ENCODE results near the gene SLC2A8. TPM values are rescaled to one million over a fixed set of nuclear protein-coding genes. Genes with fewer than 3 reads are reported as not detected.

The SLC2A8 gene
- total RNA-seq, 4 donors from 2014 or later: 25.4 to 38.2 (median 29.9) TPM

- Histone ChIP-seq H3K36me3 (no peaks in the 10 kb centered on the region), H3K9me3 (no peaks in the 10 kb centered on the region), H3K27ac (peak overlapping the region; percentile 69 to 84 (median 72)), H3K4me3 (replicated peaks in 1 of 3) (no peak overlapping the region), H3K4me1 (peaks cover 20 to 29% of the 10 kb centered on the region in 2 donors), H3K27me3 (no peaks in the 10 kb centered on the region)
- TF ChIP-seq POLR2A (IDR thresholded peaks at IDR 0.05) (no peak), CTCF (IDR thresholded peaks at IDR 0.05) (peak in 1 of 6 experiments; percentile 3)
- intact Hi-C loops (cut with DNase I): no loop called here
- 70 to 78% methylated on average over 8 of the region's 8 CpGs for WGBS, 2 donors
- DNase-seq: no peak
Measured at GRCh38 chr9:127360250-127360649, 36.7 kb upstream of the SLC2A8 start.

- H3K9me3 ChIP-seq: no peaks in the 10 kb centered on the region
- no peaks in the 10 kb centered on the region for H3K36me3 ChIP-seq
- WGBS, 2 donors: 44 to 47% methylated on average over 2 of the region's 2 CpGs
- H3K4me3 ChIP-seq (replicated peaks in 1 of 3): no peak overlapping the region
- DNase-seq: peak; percentile 53 to 54
- H3K27me3 ChIP-seq: no peaks in the 10 kb centered on the region
- peaks cover 20 to 29% of the 10 kb centered on the region in 2 donors for H3K4me1 ChIP-seq
- peak overlapping the region; percentile 23 to 84 (median 69) for H3K27ac ChIP-seq
- intact Hi-C loops (cut with DNase I): no loop called here
- TF ChIP-seq POLR2A (IDR thresholded peaks at IDR 0.05) (no peak), CTCF (IDR thresholded peaks at IDR 0.05) (peak in 4 of 6 experiments; percentile 13 to 42 (median 26))
Measured at GRCh38 chr9:127360829-127361228, 36.1 kb upstream of the SLC2A8 start.

- intact Hi-C loops (cut with DNase I): no loop called here
- Histone ChIP-seq H3K4me1 (peaks cover 20 to 29% of the 10 kb centered on the region in 2 donors), H3K27ac (peak overlapping the region in 2 of 3 donors; percentile 23 to 84), H3K9me3 (no peaks in the 10 kb centered on the region), H3K27me3 (no peaks in the 10 kb centered on the region), H3K36me3 (no peaks in the 10 kb centered on the region), H3K4me3 (replicated peaks in 1 of 3) (no peak overlapping the region)
- TF ChIP-seq POLR2A (IDR thresholded peaks at IDR 0.05) (no peak), CTCF (IDR thresholded peaks at IDR 0.05) (no peak)
- WGBS, 2 donors: 77 to 89% methylated on average over 3 of the region's 3 CpGs
- no peak for DNase-seq
Measured at GRCh38 chr9:127361561-127361960, 35.4 kb upstream of the SLC2A8 start.

- TF ChIP-seq POLR2A (IDR thresholded peaks at IDR 0.05) (no peak), CTCF (IDR thresholded peaks at IDR 0.05) (no peak)
- H3K4me3 ChIP-seq (replicated peaks in 1 of 3): no peak overlapping the region
- no peaks in the 10 kb centered on the region for H3K36me3 ChIP-seq
- intact Hi-C loops (cut with DNase I): no loop called here
- no peak for DNase-seq
- 92 to 97% methylated on average over 7 of the region's 7 CpGs for WGBS, 2 donors
- no peaks in the 10 kb centered on the region for H3K9me3 ChIP-seq
- no peak overlapping the region for H3K27ac ChIP-seq
- peaks cover 20 to 29% of the 10 kb centered on the region in 2 donors for H3K4me1 ChIP-seq
- H3K27me3 ChIP-seq: no peaks in the 10 kb centered on the region
Measured at GRCh38 chr9:127362829-127363228, 34.1 kb upstream of the SLC2A8 start.

GRCh38 chr9:127365461-127365860 is 31.5 kb upstream of the SLC2A8 start:
- Histone ChIP-seq H3K27me3 (no peaks in the 10 kb centered on the region), H3K27ac (no peak overlapping the region), H3K4me3 (replicated peaks in 1 of 3) (no peak overlapping the region), H3K9me3 (no peaks in the 10 kb centered on the region), H3K4me1 (peaks cover 11% of the 10 kb centered on the region in 2 donors), H3K36me3 (no peaks in the 10 kb centered on the region)
- DNase-seq: no peak
- intact Hi-C loops (cut with DNase I): no loop called here
- WGBS, 2 donors: 92 to 94% methylated on average over 8 to 10 of the region's 10 CpGs
- TF ChIP-seq CTCF (IDR thresholded peaks at IDR 0.05): no peak
- TF ChIP-seq POLR2A (IDR thresholded peaks at IDR 0.05): no peak

Measured in thyroid gland (tissue), 4 donors.